Effector memory CD8-positive, alpha-beta T cell (primary cell): Measurements from ENCODE around the gene NT5C3A.
A peak's percentile ranks its signal among the peaks of the same experiment; 100 is the strongest.
"Not testable (repeated sequence)": the region's sequence is repeated elsewhere in the genome, so short reads cannot be mapped to it uniquely, and the experiment has no call there.

Experiments used
- ATAC-seq: fragments of 150-1000 bp; cut with Tn5 transposase; replicated peaks from 2 replicates; pipeline ENCODE4 v1.10.0; 2021; ENCODE audit warnings: mild to moderate bottlenecking, moderate library complexity
- DNase-seq, 3 experiments: peaks; one replicate each; pipeline ENCODE4 v3.0.0; 2021
- H3K27ac Mint-ChIP-seq, 2 donors: one replicate each; pipeline ENCODE4 v1.8.0; 2022; ENCODE audit warnings: mild to moderate bottlenecking in 2 of 2, mixed read lengths in 2 of 2, moderate library complexity in 2 of 2
- H3K27me3 Mint-ChIP-seq, 2 donors: one replicate each; pipeline ENCODE4 v1.8.0; 2022; ENCODE audit warnings: mixed read lengths in 2 of 2
- H3K36me3 Mint-ChIP-seq: one replicate; pipeline ENCODE4 v1.8.0; 2022; ENCODE audit warnings: mild to moderate bottlenecking, moderate library complexity, mixed read lengths; ENCODE audit not compliant: insufficient read depth
- H3K4me1 Mint-ChIP-seq, 2 donors: one replicate each; pipeline ENCODE4 v1.8.0; 2022; ENCODE audit warnings: low read depth in 2 of 2, mixed read lengths in 2 of 2
- H3K4me3 Mint-ChIP-seq, 2 donors: one replicate each; pipeline ENCODE4 v1.8.0; 2022; ENCODE audit warnings: mild to moderate bottlenecking in 2 of 2, mixed read lengths in 2 of 2, moderate library complexity in 2 of 2
- H3K9me3 Mint-ChIP-seq, 2 donors: one replicate each; pipeline ENCODE4 v1.8.0; 2022; ENCODE audit warnings: mixed read lengths in 2 of 2

The NT5C3A gene

GRCh38 chr7:33005193-33005592 is 57.4 kb downstream of the NT5C3A start:
- not testable (repeated sequence) for H3K4me3 Mint-ChIP-seq, ATAC-seq, H3K27me3 Mint-ChIP-seq, H3K27ac Mint-ChIP-seq, H3K9me3 Mint-ChIP-seq, DNase-seq, H3K36me3 Mint-ChIP-seq, H3K4me1 Mint-ChIP-seq

GRCh38 chr7:33004104-33004616 is 58.4 kb downstream of the NT5C3A start:
- not testable (repeated sequence) for H3K36me3 Mint-ChIP-seq

GRCh38 chr7:33003111-33003510 is 59.5 kb downstream of the NT5C3A start:
- not testable (repeated sequence) for H3K27ac Mint-ChIP-seq, H3K4me1 Mint-ChIP-seq, DNase-seq, H3K4me3 Mint-ChIP-seq, ATAC-seq, H3K9me3 Mint-ChIP-seq, H3K36me3 Mint-ChIP-seq
- peaks cover 11 to 16% of the 10 kb centered on the region in 2 donors for H3K27me3 Mint-ChIP-seq

More at GRCh38 chr7:33004104-33004616, 58.4 kb downstream of the NT5C3A start:
- not testable (repeated sequence) for H3K27ac Mint-ChIP-seq, ATAC-seq, H3K9me3 Mint-ChIP-seq, H3K4me1 Mint-ChIP-seq, H3K27me3 Mint-ChIP-seq, DNase-seq, H3K4me3 Mint-ChIP-seq

GRCh38 chr7:32999380-32999779 is 63.2 kb downstream of the NT5C3A start:
- H3K27ac Mint-ChIP-seq, H3K9me3 Mint-ChIP-seq, ATAC-seq, H3K4me1 Mint-ChIP-seq, H3K4me3 Mint-ChIP-seq, DNase-seq, H3K36me3 Mint-ChIP-seq: not testable (repeated sequence)
- peaks cover 11 to 16% of the 10 kb centered on the region in 2 donors for H3K27me3 Mint-ChIP-seq

- H3K9me3 Mint-ChIP-seq, H3K4me3 Mint-ChIP-seq, H3K36me3 Mint-ChIP-seq, H3K4me1 Mint-ChIP-seq, DNase-seq, H3K27ac Mint-ChIP-seq, ATAC-seq: not testable (repeated sequence)
- H3K27me3 Mint-ChIP-seq: peaks cover 11 to 16% of the 10 kb centered on the region in 2 donors
Observed at GRCh38 chr7:32998361-32999171, 64.0 kb downstream of the NT5C3A start.

GRCh38 chr7:32997956-32998355 is 64.6 kb downstream of the NT5C3A start:
- not testable (repeated sequence) for DNase-seq, H3K36me3 Mint-ChIP-seq, ATAC-seq, H3K4me3 Mint-ChIP-seq, H3K9me3 Mint-ChIP-seq, H3K4me1 Mint-ChIP-seq, H3K27ac Mint-ChIP-seq
- H3K27me3 Mint-ChIP-seq: peaks cover 11 to 16% of the 10 kb centered on the region in 2 donors

GRCh38 chr7:32992750-32993149 is 69.8 kb downstream of the NT5C3A start:
- Mint-ChIP-seq H3K4me1 (peaks cover 3 to 14% of the 10 kb centered on the region in 2 donors), H3K27me3 (peaks cover 10% of the 10 kb centered on the region in 2 donors)
- ATAC-seq: peak; percentile 61
- H3K9me3 Mint-ChIP-seq, H3K27ac Mint-ChIP-seq, H3K36me3 Mint-ChIP-seq, DNase-seq, H3K4me3 Mint-ChIP-seq: not testable (repeated sequence)

GRCh38 chr7:32991975-32992700 is 70.4 kb downstream of the NT5C3A start:
- H3K27me3 Mint-ChIP-seq: peaks cover 10% of the 10 kb centered on the region in 2 donors
- H3K9me3 Mint-ChIP-seq, H3K27ac Mint-ChIP-seq, H3K4me3 Mint-ChIP-seq, DNase-seq, H3K36me3 Mint-ChIP-seq: not testable (repeated sequence)
- ATAC-seq: peak; percentile 63
- H3K4me1 Mint-ChIP-seq: peaks cover 3 to 14% of the 10 kb centered on the region in 2 donors

GRCh38 chr7:32991068-32991585 is 71.4 kb downstream of the NT5C3A start:
- not testable (repeated sequence) for H3K36me3 Mint-ChIP-seq, DNase-seq, H3K27ac Mint-ChIP-seq, H3K9me3 Mint-ChIP-seq, ATAC-seq, H3K4me3 Mint-ChIP-seq
- Mint-ChIP-seq H3K4me1 (peaks cover 3 to 14% of the 10 kb centered on the region in 2 donors), H3K27me3 (peaks cover 10 to 19% of the 10 kb centered on the region in 2 donors)

- not testable (repeated sequence) for DNase-seq, H3K27ac Mint-ChIP-seq, H3K4me3 Mint-ChIP-seq, H3K36me3 Mint-ChIP-seq, ATAC-seq, H3K9me3 Mint-ChIP-seq
- H3K27me3 Mint-ChIP-seq: peaks cover 10 to 25% of the 10 kb centered on the region in 2 donors
- H3K4me1 Mint-ChIP-seq: peaks cover 3 to 14% of the 10 kb centered on the region in 2 donors
Observed at GRCh38 chr7:32988148-32988547, 74.4 kb downstream of the NT5C3A start.

- not testable (repeated sequence) for H3K36me3 Mint-ChIP-seq, DNase-seq, H3K9me3 Mint-ChIP-seq, H3K4me3 Mint-ChIP-seq, H3K4me1 Mint-ChIP-seq, H3K27ac Mint-ChIP-seq, ATAC-seq
- H3K27me3 Mint-ChIP-seq: peaks cover 12 to 17% of the 10 kb centered on the region in 2 donors
Observed at GRCh38 chr7:32979902-32980301, 82.7 kb downstream of the NT5C3A start.

GRCh38 chr7:32979246-32979645 is 83.3 kb downstream of the NT5C3A start:
- ATAC-seq, H3K9me3 Mint-ChIP-seq, H3K4me1 Mint-ChIP-seq, H3K36me3 Mint-ChIP-seq, H3K27ac Mint-ChIP-seq, H3K4me3 Mint-ChIP-seq, DNase-seq: not testable (repeated sequence)
- peaks cover 12 to 17% of the 10 kb centered on the region in 2 donors for H3K27me3 Mint-ChIP-seq

- DNase-seq, H3K9me3 Mint-ChIP-seq, H3K4me1 Mint-ChIP-seq, H3K27ac Mint-ChIP-seq, ATAC-seq, H3K36me3 Mint-ChIP-seq, H3K4me3 Mint-ChIP-seq: not testable (repeated sequence)
- peaks cover 12 to 17% of the 10 kb centered on the region in 2 donors for H3K27me3 Mint-ChIP-seq
Observed at GRCh38 chr7:32977159-32977558, 85.4 kb downstream of the NT5C3A start.
